ENCODE results near the gene ANKRD24. TPM values are rescaled to one million over a fixed set of nuclear protein-coding genes. Genes with fewer than 3 reads are reported as not detected.

The ANKRD24 gene
- total and polyA plus RNA-seq, 2 of the 13 experiments (the other 11 are each of a cell fraction or from before 2014, with no cell fraction given) = 0.13 to 0.24 TPM

- TF ChIP-seq, protein P1, sequence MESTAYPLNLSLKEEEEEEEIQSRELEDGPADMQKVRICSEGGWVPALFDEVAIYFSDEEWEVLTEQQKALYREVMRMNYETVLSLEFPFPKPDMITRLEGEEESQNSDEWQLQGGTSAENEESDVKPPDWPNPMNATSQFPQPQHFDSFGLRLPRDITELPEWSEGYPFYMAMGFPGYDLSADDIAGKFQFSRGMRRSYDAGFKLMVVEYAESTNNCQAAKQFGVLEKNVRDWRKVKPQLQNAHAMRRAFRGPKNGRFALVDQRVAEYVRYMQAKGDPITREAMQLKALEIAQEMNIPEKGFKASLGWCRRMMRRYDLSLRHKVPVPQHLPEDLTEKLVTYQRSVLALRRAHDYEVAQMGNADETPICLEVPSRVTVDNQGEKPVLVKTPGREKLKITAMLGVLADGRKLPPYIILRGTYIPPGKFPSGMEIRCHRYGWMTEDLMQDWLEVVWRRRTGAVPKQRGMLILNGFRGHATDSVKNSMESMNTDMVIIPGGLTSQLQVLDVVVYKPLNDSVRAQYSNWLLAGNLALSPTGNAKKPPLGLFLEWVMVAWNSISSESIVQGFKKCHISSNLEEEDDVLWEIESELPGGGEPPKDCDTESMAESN (CRISPR knock-in tag; conservative IDR thresholded peaks at IDR 0.05) = peak; percentile 73; the same call in 1 of the 2 replicates
- TF ChIP-seq ZNF510 (CRISPR knock-in tag; IDR thresholded peaks at IDR 0.05; ENCODE audit: low read depth) (no peak), HOXA7 (CRISPR knock-in tag; IDR thresholded peaks at IDR 0.05) (no peak), KLF11 (CRISPR knock-in tag; IDR thresholded peaks at IDR 0.05) (no peak), RBAK (CRISPR knock-in tag; IDR thresholded peaks at IDR 0.05) (no peak), ZNF775 (CRISPR knock-in tag; IDR thresholded peaks at IDR 0.05; ENCODE audit: borderline replicate concordance) (no peak), RARA (CRISPR knock-in tag; IDR thresholded peaks at IDR 0.05) (peak; percentile 83), ERF (CRISPR knock-in tag; IDR thresholded peaks at IDR 0.05) (no peak), NR2C2 (CRISPR knock-in tag; IDR thresholded peaks at IDR 0.05; ENCODE audit: borderline replicate concordance) (no peak), ZBTB46 (CRISPR knock-in tag; IDR thresholded peaks at IDR 0.05; ENCODE audit: borderline replicate concordance) (no peak), BRCA1 (CRISPR knock-in tag; IDR thresholded peaks at IDR 0.05) (no peak), ZNF121 (CRISPR knock-in tag; IDR thresholded peaks at IDR 0.05) (0 out of 2 replicates have a peak, but pooled peaks have one; percentile 19), GMEB1 (CRISPR knock-in tag; IDR thresholded peaks at IDR 0.05; ENCODE audit: borderline replicate concordance) (no peak), ZNF367 (CRISPR knock-in tag; IDR thresholded peaks at IDR 0.05; ENCODE audit: borderline replicate concordance) (no peak), ZMYM2 (CRISPR knock-in tag; IDR thresholded peaks at IDR 0.05) (no peak), HNRNPUL1 (IDR thresholded peaks at IDR 0.05; ENCODE audit: low read depth, low read length) (no peak), PTBP1 (IDR thresholded peaks at IDR 0.05; ENCODE audit: low read depth, low read length, poor library complexity, severe bottlenecking) (no peak), SNAPC2 (CRISPR knock-in tag; IDR thresholded peaks at IDR 0.05) (no peak), ZFP36 (IDR thresholded peaks at IDR 0.05; ENCODE audit: borderline replicate concordance, low read depth, low read length, partially characterized antibody) (no peak), YEATS2 (CRISPR knock-in tag; IDR thresholded peaks at IDR 0.05; ENCODE audit: borderline replicate concordance) (no peak), ZBTB3 (CRISPR knock-in tag; IDR thresholded peaks at IDR 0.05; ENCODE audit: borderline replicate concordance, low read depth) (no peak)
- TF ChIP-seq, protein P2, sequence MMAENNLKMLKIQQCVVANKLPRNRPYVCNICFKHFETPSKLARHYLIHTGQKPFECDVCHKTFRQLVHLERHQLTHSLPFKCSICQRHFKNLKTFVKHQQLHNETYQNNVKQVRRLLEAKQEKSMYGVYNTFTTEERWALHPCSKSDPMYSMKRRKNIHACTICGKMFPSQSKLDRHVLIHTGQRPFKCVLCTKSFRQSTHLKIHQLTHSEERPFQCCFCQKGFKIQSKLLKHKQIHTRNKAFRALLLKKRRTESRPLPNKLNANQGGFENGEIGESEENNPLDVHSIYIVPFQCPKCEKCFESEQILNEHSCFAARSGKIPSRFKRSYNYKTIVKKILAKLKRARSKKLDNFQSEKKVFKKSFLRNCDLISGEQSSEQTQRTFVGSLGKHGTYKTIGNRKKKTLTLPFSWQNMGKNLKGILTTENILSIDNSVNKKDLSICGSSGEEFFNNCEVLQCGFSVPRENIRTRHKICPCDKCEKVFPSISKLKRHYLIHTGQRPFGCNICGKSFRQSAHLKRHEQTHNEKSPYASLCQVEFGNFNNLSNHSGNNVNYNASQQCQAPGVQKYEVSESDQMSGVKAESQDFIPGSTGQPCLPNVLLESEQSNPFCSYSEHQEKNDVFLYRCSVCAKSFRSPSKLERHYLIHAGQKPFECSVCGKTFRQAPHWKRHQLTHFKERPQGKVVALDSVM (CRISPR knock-in tag; IDR thresholded peaks at IDR 0.05) = peak; percentile 89
Observed at GRCh38 chr19:4234142-4234861, 51.8 kb downstream of the ANKRD24 start (continued).
